GM12864 (cell line): ENCODE measurements around the gene GRB14.

Experiments
- DNase-seq: peaks from one replicate; pipeline ENCODE4 v3.0.0-alpha.2; 2011; ENCODE audit warnings: low read depth
- H3K4me3 ChIP-seq: 2 replicates; pipeline ENCODE4 v1.5.1; 2011; ENCODE audit warnings: mild to moderate bottlenecking, low read depth, low read length, control low read depth
- CTCF ChIP-seq: IDR thresholded peaks from 2 replicates; pipeline ENCODE4 v1.5.1; 2011; ENCODE audit warnings: low read depth, mild to moderate bottlenecking, moderate library complexity, low read length, control low read depth, inconsistent platforms; ENCODE audit errors: missing control alignments

Gene GRB14

DNA sequence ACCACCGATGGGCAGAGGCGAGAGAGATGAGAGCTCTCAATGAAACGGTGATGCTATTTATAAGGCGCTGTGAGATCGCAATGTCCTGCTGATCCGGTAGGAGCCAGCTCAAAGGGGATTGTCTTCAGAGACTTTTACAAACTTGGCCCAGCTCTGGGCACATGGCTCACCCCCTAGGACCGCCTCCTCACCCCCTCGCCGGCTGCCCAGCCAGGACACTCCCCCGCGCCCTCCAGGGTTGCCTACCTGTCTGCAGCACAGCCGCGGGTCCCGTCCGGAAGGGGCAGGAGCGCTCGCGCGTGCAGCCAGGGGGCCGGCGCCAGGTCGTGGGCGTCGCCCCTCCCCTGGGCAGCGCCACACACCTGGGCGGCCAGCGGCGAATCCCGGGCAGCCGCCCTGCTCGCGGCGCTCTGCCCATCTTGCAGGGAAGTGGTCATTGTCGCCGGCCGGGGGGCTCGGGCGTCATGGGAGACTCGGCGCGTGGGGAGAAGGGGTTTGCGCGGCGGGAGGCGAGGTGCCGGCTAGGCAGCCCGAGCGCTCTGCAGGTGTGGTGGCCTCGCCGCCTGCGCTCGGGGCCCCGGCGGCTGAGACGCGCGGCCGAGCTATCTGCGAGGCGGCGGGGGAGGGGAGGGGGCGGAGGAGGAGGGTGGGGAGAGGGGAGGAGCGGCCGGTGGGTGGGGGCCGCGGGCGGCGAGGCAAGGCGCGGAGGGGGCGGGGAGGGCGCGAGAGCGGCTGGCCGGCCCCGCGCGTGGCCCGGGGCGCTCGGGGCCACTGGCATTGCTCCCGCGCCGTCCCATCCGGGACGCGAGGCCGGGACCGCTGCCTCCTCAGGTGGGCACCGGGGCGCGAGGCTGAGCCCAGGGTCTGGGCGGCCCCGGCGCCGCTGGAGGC lies at the start of gene GRB14:
Gene GRB14 (minus strand): TSS at position 610 of the 891 bp plus-strand sequence. CDS start 173 bp downstream, at position 437.
- H3K4me3 ChIP-seq = no peak within 1 kb of the TSS
- TF ChIP-seq CTCF = no peak
- no peak for DNase-seq

DNA sequence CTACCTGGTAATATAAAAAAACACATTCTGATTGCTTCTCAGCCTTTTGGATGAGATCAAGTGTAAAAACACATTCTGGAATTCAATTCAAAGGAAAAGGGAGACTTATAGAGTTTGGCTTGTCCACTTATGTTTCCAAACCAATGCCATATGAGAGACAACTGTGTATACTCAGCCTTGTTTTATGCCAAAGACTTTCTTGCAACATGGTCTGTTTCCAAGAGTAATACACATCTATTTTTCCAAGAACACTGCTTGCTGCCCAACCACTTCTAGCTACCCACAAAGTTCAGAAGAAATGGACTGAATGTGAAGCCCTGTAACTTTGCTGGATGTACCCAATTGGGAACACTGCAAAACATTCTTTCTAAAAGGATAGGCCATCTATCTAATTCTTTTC lies 48.0 kb upstream of the GRB14 start:
- H3K4me3 ChIP-seq = no peak overlapping the region
- no peak for TF ChIP-seq CTCF
- no peak for DNase-seq

GRCh38 chr2:164667566-164667965 lies 46.3 kb upstream of the GRB14 start:
- TF ChIP-seq CTCF = no peak
- no peak for DNase-seq
- no peak overlapping the region for H3K4me3 ChIP-seq

- DNase-seq = no peak
- TF ChIP-seq CTCF = no peak
- no peak overlapping the region for H3K4me3 ChIP-seq
Observed at GRCh38 chr2:164664070-164664469, 42.8 kb upstream of the GRB14 start.

DNA sequence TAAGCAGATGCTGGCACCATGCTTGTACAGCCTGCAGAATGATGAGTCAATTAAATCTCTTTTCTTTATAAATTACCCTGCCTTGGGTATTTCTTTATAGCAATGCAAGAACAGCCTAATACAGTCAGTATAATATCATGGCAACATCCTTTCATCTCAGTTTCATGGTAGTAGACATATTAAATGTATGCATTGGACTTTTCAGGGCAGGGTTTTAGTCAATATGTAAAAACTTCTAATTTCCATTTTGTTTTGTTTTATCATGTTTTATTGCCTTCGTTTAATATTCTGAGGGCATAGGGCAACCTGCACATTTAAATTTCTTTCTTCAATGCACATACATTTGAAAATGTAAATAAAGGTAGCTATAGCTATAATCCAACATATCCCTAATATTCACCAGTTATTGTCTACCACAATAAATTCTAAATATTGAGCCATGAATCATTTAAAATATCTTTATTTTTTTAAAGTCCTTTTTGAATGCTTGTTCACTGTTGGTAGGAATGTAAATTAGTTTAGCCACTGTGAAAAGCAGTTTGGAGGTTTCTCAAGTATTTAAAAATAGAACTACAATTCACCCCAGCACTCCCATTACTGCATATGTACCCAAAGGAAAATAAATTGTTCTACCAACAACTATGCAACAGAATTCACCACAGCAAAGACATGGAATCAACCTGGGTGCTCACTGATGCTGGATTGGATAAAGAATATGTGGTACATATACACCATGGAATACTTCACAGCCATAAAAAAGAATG lies 41.8 kb upstream of the GRB14 start:
- no peak overlapping the region for H3K4me3 ChIP-seq
- TF ChIP-seq CTCF = no peak
- DNase-seq = no peak

- no peak for TF ChIP-seq CTCF
- no peak overlapping the region for H3K4me3 ChIP-seq
- no peak for DNase-seq
Observed at GRCh38 chr2:164662066-164662465, 40.8 kb upstream of the GRB14 start.
